Suppressor macrophage (primary cell): Measurements from ENCODE around the gene TBC1D5.
"Not testable (repeated sequence)": the region's sequence is repeated elsewhere in the genome, so short reads cannot be mapped to it uniquely, and the experiment has no call there.

ENCODE experiments used
- DNase-seq, 4 experiments: peaks; one replicate each; pipeline ENCODE4 v3.0.0-alpha.2; 2020 to 2022

Gene TBC1D5

GRCh38 chr3:17404548-17404947, 337.9 kb downstream of the TBC1D5 start:
- DNase-seq, result no peak

GRCh38 chr3:17402442-17402841, 340.0 kb downstream of the TBC1D5 start:
- no peak for DNase-seq

DNA sequence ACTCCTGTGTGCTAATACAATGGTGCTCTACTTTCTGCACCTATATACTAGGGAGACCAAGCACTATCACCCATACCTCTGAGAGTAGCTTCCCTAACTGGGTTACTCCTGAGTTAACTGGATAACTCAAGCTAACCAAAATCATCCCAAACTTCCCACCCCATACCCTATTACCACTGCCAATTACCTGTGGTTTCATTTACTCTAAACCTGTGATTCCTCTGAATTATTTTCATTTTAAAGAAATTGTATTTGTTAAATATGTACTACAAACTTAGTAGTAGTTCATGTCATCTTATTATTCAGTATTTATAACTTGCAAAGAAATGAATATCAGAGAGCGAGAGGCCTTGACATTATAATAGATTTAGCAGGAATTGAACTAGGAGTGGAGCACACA, 340.5 kb downstream of the TBC1D5 start:
- no peak for DNase-seq

DNA sequence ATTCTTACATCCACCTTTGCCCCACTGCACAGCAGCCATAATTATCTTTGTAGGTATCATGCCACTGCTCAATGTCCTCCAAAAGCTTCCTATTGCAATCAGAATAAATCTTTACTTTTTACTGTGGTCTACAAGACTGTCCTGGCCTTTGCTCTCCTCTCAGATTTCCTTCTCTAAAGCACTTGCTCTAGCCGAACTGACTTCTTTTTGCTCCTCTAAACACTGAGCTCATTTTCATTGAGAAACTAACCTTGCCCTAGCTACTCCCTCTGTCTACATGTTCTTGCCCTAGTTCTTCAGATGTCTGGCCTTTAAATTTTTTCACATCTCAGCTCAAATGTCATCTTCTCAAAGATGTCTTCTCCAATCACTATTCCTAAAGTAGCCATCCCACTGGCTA, 342.8 kb downstream of the TBC1D5 start:
- no peak for DNase-seq

GRCh38 chr3:17398959-17399551, 343.4 kb downstream of the TBC1D5 start:
- DNase-seq, result peak in 2 of 4 experiments; percentile 13 to 36

DNA sequence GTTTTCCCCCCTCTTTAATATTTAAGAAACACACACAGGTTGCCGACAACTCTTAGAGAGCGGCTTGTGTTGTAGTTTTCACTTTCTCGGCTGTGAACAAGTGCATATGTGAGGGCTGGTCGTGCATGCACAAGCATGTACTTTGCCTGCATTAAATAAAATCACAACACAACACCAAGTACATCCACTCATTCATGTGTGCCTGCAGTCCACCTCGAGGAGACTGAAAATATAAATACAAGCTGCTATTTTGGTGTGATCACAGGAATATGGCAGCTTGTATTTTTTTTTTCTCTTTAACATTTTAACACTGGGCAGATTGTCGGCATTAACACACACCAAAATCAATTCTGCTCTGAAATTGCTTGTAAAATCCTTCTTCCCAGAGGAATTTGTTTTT, 346.4 kb downstream of the TBC1D5 start:
- no peak for DNase-seq

DNA sequence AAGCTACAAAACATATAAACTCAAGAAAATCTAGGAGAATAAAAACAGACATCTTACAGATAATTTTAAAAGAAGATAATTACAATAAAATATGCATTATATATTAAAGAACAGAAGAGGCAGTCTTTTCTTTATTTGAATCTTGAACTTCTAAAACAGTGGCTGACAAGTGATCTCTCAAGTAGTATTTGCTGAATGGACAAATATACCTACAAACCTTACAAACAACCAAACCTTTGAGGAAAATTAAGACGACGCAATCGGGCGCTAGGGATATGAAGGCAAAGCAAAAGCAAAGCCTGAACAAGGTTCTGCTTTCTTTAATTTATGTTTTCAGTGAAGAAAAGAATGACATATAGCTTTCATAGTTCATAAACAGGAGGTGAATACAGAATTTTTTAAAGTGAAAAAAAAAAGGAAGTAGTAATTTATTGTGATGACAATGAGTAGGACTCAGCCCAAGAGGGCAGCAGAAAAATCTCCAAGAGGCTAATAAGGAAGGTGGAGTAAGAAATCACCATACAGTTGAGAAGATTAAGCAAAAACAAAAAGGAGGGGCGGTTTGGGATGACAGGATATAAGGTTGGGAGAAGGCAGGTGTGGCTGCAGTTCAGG, 347.8 kb downstream of the TBC1D5 start:
- DNase-seq, result peak in 3 of 4 experiments; percentile 12 to 35 (median 29)

DNA sequence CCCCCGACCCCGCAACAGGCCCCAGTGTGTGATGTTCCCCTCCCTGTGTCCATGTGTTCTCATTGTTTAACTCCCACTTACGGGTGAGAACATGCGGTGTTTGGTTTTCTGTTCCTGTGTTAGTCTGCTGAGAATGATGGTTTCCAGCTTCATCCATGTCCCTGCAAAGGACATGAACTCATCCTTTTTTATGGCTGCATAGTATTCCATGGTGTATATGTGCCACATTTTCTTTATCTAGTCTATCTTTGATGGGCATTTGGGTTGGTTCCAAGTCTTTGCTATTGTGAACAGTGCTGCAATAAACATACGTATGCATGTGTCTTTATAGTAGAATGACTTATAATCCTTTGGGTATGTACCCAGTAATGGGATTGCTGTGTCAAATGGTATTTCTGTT, 349.9 kb downstream of the TBC1D5 start:
- DNase-seq, result not testable (repeated sequence)

GRCh38 chr3:17390785-17391184, 351.6 kb downstream of the TBC1D5 start:
- DNase-seq, result no peak

DNA sequence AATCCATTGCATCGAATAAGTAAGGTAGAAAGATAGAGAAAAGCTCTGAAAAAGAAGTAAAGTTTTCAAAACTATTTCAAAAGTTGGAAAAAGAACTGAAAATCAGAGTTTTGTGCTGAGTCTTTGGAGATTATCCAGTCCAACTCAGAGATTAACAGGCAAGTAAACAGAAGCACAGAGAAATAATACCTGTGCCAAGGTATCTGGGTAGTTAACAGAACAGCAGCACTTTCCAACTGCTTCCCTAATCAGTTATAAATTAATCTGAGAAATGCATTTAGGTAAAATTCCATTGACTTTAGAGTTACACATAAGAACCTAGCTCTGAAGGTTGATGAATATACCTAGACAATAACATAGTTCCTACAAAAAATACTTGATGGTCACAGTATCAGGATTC, 355.3 kb downstream of the TBC1D5 start:
- DNase-seq, result no peak

DNA sequence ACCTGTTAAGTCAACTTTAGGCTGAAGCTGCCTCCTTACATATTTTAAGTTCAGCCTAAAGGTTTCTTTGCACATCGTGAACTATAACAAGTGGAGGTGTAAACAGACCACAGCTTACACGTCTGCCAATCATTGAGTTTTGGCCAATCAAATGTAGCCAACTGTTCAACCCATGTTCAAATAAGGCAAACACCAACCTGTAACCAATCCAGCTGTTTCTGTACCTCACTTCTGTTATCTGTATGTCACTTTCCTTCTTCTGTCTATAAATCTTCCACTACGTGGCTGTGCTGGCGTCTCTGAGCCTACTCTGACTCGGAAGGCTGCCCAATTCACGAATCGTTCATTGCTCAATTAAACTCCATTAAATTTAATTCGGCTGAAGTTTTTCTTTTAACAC, 356.0 kb downstream of the TBC1D5 start:
- no peak for DNase-seq

DNA sequence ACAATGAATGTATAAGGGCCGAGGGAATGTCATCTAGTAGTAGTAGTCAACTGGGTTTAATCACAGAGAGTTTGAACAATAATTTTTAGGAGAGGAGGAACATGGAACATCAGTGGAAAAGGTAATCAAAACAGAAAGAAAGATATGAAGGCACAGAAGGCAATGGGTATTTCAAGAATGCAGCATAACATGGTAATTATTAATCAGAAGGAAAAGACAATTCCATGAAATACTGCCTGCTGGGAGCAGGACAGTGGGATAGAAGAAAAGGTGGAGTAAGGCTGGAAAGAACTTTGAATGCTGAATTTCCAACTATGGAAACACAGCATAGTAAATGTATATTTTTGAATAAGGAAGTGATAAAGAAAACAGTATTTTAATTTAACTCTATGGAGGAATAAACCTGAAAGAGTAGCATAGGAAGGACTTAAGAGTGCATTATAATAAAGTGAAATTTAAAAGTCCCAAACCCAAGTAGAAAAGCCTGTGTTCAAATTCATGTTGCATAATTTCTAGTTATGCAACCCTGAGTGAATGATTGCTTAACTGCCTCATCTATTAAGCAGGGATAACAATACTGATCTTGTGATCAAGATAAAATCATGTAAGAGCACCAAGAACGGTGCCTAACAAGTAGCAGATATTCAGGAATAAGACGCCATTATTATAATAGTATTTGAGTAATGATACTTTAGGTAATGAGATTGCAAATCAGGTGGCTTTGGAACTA, 357.7 kb downstream of the TBC1D5 start:
- peak in 3 of 4 experiments; percentile 23 to 72 (median 65) for DNase-seq

- no peak for DNase-seq
Observed at GRCh38 chr3:17373304-17373703, 369.1 kb downstream of the TBC1D5 start.

DNA sequence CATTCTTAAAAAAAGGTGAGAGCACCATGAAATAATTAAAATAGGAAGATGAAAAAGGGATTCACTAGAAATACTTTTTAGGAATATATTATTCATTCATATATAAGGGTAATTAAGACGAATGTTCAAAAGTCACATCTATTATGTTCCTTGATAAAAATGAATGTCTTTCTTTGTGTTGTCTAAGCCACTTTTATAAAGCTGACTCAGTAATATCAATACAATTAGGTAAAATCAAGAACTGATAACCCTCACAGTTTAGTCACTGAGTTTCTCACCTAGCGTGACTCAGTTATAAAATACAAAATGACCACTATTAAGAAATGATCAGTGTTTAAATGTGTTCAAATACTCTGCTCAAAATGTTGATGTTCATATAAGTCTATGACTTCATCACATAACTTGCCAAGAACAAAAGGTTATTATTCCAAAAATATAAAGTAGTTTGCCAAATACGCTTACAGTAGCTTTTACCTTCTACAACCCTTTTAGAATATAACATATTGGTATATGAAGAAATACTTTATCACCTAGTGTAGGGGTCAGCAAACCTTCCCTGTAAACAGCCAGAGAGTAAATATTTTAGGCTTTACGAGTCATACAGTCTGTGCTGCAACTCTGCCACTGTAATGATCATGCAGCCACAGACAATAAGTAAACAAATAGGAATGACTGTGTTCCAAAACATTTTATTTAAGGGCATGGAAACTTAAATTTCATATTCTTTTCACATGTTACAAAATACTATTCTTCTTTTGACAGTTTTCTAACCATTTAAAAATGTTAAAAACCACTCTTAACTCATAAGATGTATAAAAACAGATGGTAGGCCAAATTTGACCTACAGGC, 369.8 kb downstream of the TBC1D5 start:
- DNase-seq, result no peak

- no peak for DNase-seq
Observed at GRCh38 chr3:17369973-17370372, 372.5 kb downstream of the TBC1D5 start.

GRCh38 chr3:17367171-17367570, 375.3 kb downstream of the TBC1D5 start:
- no peak for DNase-seq

- no peak for DNase-seq
Observed at GRCh38 chr3:17360991-17361390, 381.4 kb downstream of the TBC1D5 start.

DNA sequence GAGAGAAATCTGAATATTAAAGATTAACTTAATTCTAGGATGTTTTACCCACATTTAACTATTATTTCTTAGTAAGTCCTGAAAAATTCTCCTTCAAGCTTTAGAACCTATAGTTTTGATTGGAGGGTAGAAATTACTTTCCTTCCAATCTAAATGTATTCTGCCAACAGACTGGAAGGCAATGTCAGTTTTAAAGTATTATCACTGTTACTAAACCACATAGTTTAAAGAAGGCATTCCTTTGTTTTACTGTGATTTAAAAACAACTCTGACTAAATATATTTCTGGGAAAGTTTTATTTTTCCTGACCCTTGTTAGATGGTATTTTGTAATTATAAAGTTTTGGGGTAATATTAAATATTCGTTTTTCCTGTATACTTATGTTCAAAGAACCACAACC, 382.5 kb downstream of the TBC1D5 start:
- no peak for DNase-seq

- DNase-seq, result no peak
Observed at GRCh38 chr3:17357035-17357710, 385.3 kb downstream of the TBC1D5 start.

- no peak for DNase-seq
Observed at GRCh38 chr3:17356585-17356984, 385.8 kb downstream of the TBC1D5 start.

GRCh38 chr3:17355591-17355990, 386.8 kb downstream of the TBC1D5 start:
- DNase-seq, result no peak

DNA sequence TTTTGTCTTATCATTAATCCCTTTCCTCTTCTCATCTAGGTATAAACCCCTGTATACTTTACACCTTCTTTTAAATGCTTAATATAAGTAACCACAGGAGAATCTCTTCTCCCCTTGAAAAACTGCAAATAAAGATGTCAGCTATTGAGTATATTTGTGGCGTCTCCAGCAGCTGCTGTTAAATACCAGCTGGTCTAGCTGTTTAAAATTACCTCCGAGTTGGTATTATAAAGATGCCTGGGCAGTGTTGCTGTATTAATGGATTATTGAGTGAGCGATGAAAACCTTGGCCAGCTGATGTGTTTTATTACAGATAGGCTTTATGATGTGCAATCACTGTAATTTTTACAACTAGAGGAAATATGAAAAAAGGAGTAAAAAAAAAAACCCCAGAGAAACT, 388.1 kb downstream of the TBC1D5 start:
- no peak for DNase-seq

- no peak for DNase-seq
Observed at GRCh38 chr3:17352620-17353019, 389.8 kb downstream of the TBC1D5 start.
